GM12872 (cell line): ENCODE data around the gene MYO16.

ENCODE experiments used
- CTCF ChIP-seq: IDR thresholded peaks from 3 replicates; pipeline ENCODE4 v1.5.1; 2011; ENCODE audit warnings: low read depth, mild to moderate bottlenecking, low read length, moderate library complexity; ENCODE audit not compliant: insufficient read depth

MYO16 gene

GRCh38 chr13:108681986-108682575, 52.7 kb downstream of the MYO16 start:
- TF ChIP-seq CTCF: no peak

DNA sequence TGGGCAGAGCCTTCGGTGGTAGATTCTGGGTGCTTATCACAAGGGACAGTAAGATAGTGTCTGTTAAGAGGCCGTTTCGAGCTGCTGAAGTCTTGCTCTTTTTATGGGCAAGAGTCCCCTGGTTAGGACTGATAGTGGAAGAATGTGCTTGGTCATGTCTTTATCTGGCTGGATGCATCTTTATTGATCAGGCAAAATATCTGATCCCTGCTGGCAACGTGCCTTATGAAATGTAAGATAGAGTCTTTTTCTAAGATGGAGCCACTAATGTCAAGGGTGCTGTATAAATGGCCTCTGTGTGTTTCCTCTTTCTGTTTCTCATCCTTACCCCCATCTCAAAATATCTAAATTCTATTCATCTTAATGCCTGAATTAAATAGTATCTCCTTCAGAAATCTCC, 53.3 kb downstream of the MYO16 start:
- TF ChIP-seq CTCF: no peak

DNA sequence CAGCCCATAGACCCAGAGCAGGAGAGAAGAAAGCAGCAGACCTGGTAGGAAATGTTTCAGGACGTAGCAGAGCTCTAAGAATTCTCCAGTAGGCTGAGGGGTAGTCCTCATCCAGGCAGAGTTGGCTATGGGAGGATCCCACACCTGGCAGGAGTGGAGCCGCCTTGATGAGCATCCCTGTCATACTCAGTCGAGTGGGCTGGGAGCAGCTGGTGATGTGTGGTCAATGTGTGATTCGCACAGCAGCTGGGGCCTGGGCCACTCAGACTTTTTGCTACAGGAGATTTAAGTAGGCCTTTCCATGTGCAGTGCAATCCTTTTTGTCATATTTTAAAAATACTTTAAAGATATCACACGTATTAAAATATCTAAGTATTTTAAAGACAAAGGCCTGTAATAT, 56.6 kb downstream of the MYO16 start:
- no peak for TF ChIP-seq CTCF

- no peak for TF ChIP-seq CTCF
These were observed 61.3 kb downstream of the MYO16 start for GRCh38 chr13:108690726-108691125.

DNA sequence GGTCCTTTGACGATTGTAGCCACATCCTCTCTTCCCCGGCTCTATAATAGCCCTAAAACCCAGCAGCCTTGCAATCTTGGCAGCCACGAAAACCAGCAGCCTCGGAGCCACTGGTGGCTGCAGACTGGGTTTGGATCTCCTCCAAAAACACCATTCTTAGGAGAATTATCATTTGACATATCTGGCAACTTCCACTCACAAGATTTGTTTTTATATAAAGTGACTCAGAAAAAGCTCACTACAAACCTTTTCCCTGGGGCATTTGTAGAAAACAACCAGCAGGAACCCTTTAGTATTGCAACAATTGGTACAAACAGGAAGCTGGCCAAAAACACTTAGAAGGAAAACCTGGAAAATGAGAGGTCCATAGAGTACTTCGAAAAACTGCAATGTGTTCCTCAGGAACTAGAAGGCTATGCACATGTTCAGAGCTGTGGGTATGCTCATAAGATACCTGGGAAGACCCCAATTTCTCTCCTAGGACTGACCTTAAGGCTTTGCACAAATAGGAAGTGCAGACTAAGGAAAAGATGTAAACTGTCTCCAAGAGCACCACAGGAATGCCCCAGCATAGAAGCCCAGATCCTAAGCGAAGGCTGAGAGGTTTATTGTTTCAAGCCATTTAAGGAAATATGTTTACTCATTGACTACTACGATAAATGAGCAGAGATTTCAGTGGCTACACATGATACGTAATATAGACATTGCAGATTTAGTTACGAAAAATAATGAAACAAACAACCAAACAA, 71.2 kb downstream of the MYO16 start:
- no peak for TF ChIP-seq CTCF

- no peak for TF ChIP-seq CTCF
These were observed 72.8 kb downstream of the MYO16 start for GRCh38 chr13:108702171-108702570.

DNA sequence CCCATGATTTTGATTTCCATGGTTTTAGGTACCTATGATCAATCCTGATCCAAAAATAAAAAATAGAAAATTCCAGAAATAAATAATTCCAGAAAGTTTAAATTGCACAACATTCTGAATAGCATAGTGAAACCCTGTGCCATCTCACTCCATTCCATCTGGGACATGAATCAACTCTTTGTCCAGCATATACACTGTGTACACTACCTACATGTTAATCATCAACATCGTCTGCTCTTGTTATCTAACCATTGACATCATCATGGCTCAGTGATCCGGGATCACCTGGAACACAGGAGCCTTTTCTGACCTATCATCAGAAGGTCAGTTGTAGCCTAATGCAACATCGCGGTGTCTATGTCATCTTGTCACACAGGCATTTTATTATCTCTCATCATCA, 75.6 kb downstream of the MYO16 start:
- no peak for TF ChIP-seq CTCF
